Measurements from ENCODE around the gene ELMOD1.

- TF ChIP-seq CTCF (IDR thresholded peaks at IDR 0.05 in 4 of 5, conservative IDR thresholded peaks at IDR 0.05 in 1 of 5): no peak
- no peak for TF ChIP-seq POLR2A (IDR thresholded peaks at IDR 0.05)
Measured at GRCh38 chr11:107695446-107695845, 104.5 kb downstream of the ELMOD1 start.

Data from gastrocnemius medialis (tissue), 4 donors.